HG03039 (cell line): ENCODE measurements around the gene HMCN1.
"Not testable (repeated sequence)": the region's sequence is repeated elsewhere in the genome, so short reads cannot be mapped to it uniquely, and the experiment has no call there.

Experiments used
- ATAC-seq: cut with Tn5 transposase; IDR thresholded peaks from one replicate; pipeline ENCODE4 v1.9.1; 2021; ENCODE audit warnings: mild to moderate bottlenecking, moderate library complexity; ENCODE audit not compliant: unreplicated experiment

Gene HMCN1

DNA sequence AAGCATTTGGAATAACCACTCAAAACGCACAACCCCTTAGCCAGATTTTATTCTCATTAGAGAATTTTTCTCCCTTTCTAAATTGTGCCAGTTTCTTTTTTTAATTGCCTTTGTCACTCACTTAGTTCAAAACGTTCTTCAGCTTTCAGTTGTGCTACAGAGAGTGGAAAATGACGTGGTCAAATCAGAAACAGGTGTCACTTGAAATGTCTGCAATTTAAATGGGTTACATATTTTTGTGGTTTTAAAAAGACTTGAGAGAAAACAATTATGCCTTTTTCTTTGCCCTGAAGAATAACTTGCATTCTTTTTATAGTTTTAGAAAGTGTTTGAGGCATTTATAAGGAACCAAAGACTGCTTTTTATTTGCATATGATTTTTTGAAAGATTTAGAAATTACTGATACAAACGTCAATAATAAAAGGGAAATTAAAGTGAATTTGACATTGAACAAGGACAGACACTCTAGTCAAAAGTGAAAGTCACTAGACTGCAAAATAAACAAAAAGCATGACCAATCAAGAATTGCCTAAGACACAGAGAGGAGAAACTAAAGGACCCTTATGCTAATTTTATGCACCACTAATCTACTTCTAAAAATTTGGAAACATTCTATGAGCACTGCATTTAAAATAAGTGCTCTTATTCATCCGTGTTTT, 449.9 kb downstream of the HMCN1 start:
- no peak for ATAC-seq

DNA sequence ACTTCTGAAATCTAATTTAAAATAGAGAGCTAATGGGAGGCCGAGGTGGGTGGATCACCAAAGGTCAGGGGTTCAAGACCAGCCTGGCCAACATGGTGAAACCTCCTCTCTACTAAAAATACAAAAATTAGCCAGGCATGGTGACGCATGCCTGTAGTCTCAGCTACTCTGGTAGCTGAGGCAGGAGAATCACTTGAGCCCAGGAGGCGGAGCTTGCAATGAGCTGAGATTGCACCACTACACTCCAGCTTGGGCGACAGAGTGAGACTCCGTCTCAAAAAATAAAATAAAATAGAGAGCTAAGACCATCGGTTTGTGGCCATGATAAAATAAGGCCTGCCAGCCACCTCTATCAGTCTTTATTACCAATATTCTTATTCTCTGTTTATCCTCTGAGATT, 452.1 kb downstream of the HMCN1 start:
- ATAC-seq, result not testable (repeated sequence)

DNA sequence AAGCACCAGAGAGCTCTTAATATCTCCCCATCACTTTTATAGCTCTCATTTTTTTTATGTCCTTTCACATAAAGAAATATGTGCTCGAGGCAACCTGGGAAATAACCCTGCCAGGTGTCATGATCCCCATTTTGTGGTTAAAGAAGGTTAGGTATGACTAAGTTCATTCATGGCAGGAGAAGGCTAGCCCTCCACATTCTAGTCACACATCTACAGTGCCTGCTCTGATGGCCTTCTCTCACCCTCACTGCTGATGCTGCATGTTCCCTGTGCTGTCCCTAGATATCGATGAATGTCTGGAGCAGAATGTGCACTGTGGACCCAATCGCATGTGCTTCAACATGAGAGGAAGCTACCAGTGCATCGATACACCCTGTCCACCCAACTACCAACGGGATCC, 453.4 kb downstream of the HMCN1 start:
- ATAC-seq, result peak; percentile 63

DNA sequence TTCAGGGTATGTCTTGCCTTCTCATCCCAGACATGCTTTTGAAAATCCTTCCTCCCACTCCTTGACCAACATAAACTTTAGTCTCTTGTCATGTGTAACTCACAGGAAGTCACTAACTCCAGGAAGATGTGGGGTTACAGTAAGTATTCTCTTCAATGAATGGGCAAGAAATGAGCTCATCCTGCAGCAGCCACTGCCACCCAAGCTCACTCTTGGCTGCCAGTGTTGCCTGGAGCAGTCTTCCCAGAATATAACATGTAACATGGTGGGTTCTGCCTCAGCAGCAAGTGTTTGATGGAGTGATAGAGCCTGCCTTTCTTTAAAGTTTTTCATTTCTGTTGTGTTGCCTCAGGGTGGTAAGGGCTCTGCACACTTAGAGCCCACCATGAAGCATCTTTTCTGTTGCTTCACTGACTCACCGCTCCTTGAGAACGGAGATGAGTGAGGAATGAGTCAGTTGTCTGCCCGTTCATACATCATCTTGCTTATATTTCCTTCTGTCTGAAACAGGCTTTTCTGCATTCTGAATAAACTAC, 453.9 kb downstream of the HMCN1 start:
- peak; percentile 30 for ATAC-seq

DNA sequence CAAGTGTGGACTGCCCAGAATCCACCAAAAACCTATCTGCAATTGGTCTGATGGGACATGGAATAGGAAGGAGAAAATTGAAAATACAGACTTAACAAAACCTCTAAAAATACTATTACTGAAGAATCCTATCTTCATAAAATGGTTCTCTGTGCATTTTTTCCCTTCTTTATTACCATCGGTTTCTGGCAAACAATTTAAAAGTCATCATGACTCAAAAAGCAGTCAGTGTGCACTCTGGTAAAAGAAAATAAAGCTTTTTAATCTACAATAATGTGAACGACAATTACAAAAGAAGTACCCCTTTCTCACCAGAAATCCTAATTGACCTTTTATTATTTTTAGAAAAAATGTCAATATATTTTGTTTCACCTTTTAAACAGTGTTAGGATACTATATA, 454.5 kb downstream of the HMCN1 start:
- ATAC-seq, result no peak

DNA sequence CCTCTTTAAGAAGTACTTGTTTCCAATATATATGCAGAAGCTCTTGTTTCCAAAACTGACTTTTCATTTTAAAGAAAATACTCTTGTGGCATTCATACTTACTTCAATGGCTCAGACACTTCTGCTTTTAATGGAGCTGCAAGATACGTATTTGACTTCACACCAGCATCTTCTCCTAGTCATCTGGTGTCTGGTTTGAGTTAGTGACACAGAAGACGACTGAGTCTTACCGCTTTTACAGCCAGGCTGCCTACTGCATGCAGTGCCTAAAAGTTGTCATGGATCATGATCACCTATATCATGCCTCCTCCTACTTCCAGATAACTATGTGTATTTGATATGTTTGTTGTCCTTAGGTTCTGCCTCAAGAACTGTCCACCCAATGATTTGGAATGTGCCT, 455.0 kb downstream of the HMCN1 start:
- ATAC-seq, result no peak

DNA sequence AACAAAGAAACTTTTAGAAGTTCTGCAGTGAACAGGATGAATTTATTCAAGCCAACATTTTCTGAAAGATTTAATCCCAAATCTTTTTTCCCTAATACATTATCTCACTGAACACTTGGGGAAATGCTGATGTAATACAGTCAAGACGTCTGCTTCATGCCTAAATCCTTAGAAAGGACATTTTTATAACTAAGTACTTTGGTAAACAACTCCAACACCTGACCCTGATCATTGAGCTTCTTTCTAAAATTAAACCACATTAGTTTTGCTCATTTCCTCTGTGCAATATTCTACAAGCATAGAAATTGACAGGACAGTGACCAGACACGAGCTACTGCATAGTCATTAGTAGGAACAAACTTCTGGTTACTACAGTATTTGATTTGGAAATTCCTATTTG, 457.3 kb downstream of the HMCN1 start:
- ATAC-seq, result no peak

DNA sequence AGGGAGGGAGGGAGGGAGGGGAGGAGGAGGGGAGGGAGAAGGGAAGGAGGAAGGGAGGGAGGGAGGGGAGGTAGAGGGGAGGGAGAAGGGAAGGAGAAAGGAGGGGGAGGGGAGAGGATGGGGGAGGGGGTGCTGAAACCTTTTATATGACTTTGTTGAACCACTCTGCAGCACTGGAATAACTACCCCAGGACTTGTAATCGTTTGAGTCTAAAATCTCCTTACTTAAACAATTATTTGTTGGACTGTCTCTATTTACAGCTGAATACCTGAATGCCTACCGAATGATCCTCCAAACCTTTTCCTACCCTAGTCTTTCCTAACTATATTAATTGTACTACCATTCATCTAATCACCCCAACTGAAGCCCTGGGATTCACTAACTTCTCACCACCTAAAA, 459.0 kb downstream of the HMCN1 start:
- ATAC-seq, result no peak

DNA sequence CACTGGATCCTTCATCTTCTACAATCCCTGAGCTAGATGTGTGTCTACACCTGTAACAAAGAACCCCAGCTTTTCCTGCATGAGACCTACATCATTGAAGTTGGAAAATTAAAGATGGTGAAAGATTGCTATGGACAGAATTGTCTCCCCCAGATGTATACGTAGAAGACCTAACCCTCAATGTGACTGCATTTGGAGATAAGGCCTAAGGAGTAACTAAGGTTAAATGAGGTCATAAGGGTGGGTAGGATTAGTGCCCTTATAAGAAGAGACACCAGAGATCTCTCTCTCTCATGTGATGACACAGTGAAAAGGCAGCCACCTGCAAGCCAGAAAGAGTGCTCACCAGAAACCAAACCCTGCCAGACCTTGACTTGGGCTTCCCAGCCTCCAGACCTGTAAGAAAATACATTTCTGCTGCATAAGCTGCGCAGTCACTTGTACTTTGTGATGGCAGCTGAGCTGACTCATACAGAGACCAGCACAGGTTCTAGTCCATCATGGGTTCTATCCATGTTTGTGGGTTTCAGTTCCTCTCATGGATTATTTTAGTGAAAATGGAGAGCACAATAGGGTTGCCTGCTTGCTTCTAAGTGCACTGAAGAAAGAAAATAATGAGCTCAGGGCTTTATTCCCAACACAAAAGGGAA, 460.0 kb downstream of the HMCN1 start:
- ATAC-seq, result peak; percentile 95

DNA sequence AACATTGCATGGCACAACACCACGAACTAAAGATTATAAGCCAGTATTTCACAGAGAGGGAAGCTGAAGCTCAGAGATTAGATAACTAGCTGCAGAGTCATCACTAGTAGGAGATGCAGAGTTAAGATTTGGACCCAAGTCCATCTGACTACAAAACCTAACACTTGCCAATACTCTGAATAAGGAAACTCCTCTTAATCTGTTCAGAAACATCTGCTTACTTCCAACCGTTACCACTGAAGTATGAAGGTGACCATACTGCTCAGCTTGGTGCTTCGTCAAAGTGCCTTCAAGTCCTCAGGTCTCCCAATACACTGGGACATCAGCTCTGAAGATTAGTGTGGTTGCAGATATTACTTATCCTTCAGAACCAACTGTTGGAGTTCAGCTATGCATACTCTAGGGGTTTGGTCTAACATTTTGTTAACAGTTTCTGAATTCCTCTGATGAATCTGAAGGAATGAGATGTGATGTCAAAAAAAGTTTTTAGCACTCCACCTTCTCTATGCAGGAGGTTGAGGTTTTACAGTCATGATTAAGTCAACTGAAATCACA, 461.3 kb downstream of the HMCN1 start:
- ATAC-seq, result no peak

DNA sequence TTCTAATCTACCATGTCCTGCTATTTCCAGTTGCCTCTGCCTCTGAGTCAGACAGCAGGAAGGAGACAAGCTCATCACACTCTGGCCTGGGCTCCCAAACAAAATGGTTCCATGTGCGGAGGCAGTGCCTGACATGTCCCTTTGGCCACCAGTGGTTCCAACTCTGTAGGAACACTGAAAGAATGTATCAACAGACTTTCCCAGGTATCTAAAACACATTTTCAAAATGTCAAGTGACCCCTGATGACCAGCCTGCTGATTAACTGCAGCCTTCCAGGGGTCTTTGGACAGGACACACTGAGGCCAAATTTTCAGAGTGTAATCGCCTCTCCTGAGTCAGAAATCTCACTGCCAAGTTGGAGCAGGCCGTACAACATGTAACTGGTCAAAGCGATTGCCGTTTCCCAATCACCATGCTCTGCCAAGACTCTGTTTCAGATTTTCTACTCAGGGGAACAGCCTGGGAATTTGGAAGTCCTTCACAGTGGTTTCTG, 468.1 kb downstream of the HMCN1 start:
- no peak for ATAC-seq

DNA sequence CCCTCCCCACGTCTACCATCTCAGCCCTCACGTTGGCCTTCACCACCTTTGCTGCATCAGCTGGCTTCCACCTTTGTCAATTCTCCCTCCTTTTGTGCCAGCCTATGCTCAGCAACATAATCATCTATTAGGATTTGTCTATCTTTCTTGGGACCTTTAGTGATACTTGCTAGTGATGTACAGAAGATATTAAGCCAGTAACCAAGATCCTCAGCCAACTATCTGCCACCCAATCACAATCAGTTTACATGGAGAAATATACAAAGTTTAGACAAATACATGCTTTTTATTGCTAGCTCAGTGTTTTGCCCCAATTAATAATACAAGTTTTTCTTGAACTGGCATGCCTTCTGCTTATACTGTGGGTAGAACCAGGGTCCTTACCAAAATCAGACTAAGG, 468.6 kb downstream of the HMCN1 start:
- ATAC-seq, result no peak

DNA sequence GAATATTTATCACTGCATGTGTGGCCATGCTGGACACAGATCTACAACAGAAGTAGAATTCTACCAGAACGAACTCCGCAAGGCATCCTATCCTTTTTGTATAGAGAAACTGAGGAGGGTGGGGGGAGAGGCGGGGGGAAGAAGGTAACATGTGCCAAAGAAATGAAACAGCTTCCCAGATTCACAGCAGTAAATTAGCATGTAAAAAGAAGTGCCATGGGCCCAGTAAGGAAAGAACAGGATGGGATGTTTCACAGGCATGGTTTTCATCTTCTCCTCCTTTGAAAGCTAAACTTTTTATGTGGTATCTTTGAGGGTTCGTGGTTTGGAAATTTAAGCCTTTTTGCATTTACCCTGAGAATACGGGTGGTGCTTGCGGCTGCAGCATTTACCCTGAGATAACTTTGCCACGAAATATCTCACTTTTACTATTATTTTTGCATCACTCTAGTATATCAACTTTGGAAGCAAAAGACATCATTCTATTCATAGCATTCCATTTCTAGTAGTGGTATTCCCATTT, 471.9 kb downstream of the HMCN1 start:
- no peak for ATAC-seq

DNA sequence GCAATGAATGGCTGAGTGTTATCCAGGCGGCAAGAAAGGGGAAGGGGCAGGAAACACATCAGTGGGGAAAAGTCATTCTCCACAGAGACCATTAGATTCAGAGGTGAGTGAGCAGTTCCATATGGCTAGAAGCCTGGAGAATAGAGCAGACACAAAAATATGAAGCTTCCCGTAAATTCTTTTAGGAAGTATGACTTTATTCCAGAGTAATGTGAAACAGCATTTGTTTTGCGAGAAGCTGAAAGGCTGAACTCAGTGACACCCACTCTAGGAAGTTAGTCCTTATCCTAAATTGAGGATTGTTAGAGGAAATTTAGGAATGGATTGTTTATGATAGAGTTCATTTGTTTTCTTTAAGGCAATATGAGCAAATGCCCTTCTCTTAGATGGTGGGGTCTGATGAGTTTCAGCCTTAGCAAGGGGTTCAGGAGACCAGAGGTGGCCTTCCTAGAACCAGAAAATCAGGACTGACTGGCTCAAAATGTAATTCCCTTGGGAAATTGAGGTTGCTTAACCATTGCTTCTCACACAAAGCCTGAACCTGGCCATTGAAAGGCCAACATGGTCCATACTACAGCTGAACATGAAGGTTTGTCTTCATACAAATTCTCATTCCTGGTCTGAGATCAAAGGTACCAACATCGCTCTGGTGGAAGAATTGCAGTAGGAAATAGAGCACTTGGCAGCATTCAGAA, 473.3 kb downstream of the HMCN1 start:
- no peak for ATAC-seq

DNA sequence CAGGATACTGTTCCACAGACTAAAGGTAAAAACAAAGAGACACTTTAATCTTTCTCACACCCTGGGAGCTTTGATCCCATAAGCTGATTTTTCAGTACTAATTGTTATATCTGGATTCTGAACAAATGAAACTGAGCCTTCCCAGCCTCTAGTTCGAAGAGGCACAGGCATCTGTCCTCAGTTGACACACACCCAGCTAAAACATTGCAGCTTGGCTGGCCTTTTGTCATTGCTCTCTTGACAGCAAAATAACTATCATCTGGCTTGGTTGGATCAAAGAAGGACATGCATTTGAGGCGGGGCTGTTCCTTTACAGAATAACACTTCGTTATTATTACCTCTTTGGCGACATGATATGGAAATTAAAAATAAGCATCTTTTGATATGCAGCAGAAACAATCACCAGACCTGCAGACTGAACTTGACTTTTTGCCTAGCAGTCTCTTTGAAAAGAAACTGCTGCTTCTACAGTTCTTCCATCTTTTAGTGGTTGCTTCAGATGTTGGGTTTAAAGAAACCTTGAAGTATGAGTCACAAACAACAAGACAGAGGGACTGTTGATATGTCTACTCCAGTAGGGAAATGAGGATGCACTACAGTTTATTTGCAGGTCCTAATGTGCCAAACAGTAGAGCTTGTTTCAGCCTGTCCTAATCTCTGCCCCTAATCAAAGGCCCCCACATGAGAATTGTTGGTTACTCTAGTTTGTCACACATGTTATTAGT, 474.4 kb downstream of the HMCN1 start:
- no peak for ATAC-seq

DNA sequence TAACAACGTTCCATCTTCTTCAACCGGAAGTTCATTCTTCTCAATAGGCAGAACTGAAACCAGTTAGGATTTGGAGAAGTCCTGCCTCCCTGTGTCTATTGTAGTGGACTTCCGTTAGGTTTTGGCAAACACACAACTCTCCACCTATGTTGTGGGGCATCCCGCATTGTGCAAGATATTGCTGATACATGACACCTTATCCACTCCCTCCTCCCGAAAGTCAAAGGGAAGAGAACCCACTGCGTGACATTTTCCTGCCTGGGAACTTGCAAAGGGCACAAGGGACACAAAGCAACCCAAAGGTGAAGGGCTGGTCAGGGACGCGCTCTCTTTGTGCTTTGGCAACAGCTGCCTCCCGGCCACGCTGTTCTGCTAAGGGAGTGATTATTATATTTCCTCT, 476.1 kb downstream of the HMCN1 start:
- ATAC-seq, result no peak

DNA sequence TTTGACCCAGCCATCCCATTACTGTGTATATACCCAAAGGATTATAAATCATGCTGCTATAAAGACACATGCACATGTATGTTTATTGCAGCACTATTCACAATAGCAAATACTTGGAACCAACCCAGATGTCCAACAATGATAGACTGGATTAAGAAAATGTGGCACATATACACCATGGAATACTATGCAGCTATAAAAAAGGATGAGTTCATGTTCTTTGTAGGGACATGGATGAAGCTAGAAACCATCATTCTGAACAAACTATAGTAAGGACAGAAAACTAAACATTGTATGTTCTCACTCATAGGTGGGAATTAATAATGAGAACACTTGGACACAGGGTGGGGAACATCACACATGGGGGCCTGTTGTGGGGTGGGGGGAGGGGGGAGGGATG, 477.4 kb downstream of the HMCN1 start:
- not testable (repeated sequence) for ATAC-seq

DNA sequence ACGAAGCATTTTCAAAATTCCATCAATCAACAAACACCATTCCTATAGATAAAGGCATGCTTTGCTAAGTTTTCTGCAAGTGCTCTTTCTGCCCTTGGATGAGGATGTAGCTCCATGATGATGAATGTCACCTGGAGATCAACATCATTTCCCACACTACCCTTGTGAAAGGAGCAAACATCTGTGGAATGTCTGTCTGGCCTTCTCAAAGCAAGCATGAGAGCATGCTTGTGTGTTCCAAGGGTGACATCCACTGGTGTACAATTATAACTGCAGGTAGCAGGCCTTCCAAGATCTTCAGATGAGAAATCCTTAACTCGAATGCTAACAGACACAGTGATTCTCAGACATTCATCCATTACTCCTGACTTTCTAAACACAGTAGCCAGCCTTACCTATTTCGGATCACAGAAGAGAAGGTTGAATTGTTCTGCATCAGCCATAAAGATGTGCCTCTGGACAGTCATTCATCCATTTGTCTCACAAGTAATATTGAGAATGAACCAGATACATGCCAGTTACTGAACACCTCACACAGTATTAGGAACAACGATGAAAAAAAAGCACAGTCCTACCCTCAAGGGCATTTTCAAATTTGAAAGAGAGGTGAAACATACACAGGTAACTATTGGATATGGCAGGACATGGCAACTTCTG, 478.5 kb downstream of the HMCN1 start:
- ATAC-seq, result peak; percentile 80

DNA sequence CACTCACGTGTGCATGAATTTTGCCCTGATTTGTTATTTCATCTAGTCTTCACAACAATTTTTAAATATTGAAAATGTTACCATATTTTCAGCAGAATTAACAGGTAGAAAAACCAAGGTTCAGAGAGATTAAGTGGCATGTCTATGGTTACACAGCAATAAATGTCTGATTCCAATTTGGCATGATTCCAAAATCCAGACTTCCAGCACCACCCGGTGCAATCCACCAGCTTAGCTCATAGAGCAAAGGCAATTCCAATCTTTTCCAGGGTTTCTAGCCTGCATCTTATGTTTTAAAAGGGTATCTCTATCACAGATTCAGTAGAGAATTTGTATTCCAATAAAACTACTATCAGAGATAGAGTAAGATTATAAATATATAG, 479.0 kb downstream of the HMCN1 start:
- ATAC-seq, result no peak

DNA sequence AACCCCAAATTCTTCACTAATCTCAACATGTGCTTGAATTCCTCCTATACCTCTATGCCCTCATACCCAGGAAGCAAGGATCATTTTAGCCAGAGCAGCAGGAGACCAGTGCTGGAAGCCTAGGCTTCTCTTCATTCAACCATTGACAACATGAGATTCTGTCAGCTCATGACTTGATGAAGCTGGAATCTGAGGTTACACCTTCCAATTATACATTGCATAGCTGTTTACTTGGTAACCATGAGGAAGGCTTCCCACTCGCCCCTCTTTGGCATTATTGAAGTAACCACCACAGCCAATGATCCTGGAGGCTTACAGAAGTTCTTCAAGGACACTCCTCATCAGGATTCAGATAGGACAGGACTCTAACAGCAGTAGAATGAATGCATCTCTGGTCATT, 480.6 kb downstream of the HMCN1 start:
- ATAC-seq, result no peak
